ENCODE data around the gene ADORA2B.

DNA sequence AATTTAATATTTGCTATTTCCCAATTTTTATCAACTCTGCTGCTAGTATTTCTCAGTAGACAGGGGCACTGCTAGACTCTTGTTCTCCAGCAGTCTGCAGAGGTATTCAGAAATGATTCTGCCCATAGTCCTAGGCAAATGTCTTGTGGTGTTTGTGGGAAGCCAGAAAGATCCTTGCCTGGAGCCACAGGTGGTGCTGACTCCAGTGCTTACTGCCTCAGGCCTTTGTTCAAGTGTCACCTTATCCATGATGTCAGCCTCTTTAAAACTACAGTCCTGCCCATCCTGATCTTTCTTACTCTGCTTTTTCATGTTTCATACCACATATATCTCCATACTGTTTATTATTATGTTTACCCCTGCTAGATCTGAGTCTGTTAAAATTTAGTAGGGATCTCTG is 28.1 kb downstream of the ADORA2B start:
- TF ChIP-seq EZH2phosphoT487 (IDR thresholded peaks at IDR 0.05; ENCODE audit: insufficient read depth, low read depth) (no peak), EZH2 (IDR thresholded peaks at IDR 0.05; ENCODE audit: insufficient read depth, poor library complexity, severe bottlenecking) (no peak)

All from GM23248 (cell line).